ENCODE data around the gene ZEB1.

Gene ZEB1

GRCh38 chr10:31483546-31483945, 164.5 kb downstream of the ZEB1 start:
- no peak for TF ChIP-seq CTCF (IDR thresholded peaks at IDR 0.05; ENCODE audit: low read depth, low read length)
- DNase-seq (ENCODE audit: extremely low read depth, low read depth) = no peak

- TF ChIP-seq CTCF (IDR thresholded peaks at IDR 0.05; ENCODE audit: low read depth, low read length) = no peak
- peak; percentile 4 for DNase-seq (ENCODE audit: extremely low read depth, low read depth)
Observed at GRCh38 chr10:31484431-31485135, 165.6 kb downstream of the ZEB1 start.

GRCh38 chr10:31490858-31491504, 172.0 kb downstream of the ZEB1 start:
- peak; percentile 44 for TF ChIP-seq CTCF (IDR thresholded peaks at IDR 0.05; ENCODE audit: low read depth, low read length)
- peak; percentile 7 for DNase-seq (ENCODE audit: extremely low read depth, low read depth)

GRCh38 chr10:31507427-31507826, 188.4 kb downstream of the ZEB1 start:
- no peak for TF ChIP-seq CTCF (IDR thresholded peaks at IDR 0.05; ENCODE audit: low read depth, low read length)
- DNase-seq (ENCODE audit: extremely low read depth, low read depth) = no peak

- no peak for TF ChIP-seq CTCF (IDR thresholded peaks at IDR 0.05; ENCODE audit: low read depth, low read length)
- DNase-seq (ENCODE audit: extremely low read depth, low read depth) = no peak
Observed at GRCh38 chr10:31508234-31508633, 189.2 kb downstream of the ZEB1 start.

- no peak for TF ChIP-seq CTCF (IDR thresholded peaks at IDR 0.05; ENCODE audit: low read depth, low read length)
- DNase-seq (ENCODE audit: extremely low read depth, low read depth) = no peak
Observed at GRCh38 chr10:31508882-31509281, 189.9 kb downstream of the ZEB1 start.

GRCh38 chr10:31509989-31510388, 191.0 kb downstream of the ZEB1 start:
- no peak for DNase-seq (ENCODE audit: extremely low read depth, low read depth)
- no peak for TF ChIP-seq CTCF (IDR thresholded peaks at IDR 0.05; ENCODE audit: low read depth, low read length)

All from AG09319 (cell line).